ENCODE results near the gene DDX27.

Gene DDX27

GRCh38 chr20:49291200-49291599 lies 72.0 kb downstream of the DDX27 start:
- DNase-seq (ENCODE audit: low read depth): no peak

DNA sequence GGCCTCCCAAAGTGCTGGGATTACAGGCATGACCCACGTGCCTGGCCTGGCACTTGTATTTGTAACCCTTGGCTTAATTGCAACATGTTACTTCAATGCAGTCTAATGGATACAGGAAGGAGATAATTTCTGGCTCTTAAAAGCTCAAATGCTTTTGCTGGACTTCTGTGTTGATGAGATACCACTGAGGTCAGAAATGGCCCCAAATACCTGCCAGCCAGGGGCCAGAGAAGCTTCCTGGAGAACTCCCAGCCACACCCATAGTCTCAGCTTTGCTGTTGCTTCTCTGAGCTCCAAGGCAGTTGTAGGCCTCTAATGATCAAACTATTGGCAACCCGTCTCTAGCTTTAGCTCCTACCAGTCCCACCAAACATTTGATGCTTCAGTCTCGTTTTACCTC lies 72.8 kb downstream of the DDX27 start:
- no peak for DNase-seq (ENCODE audit: low read depth)

DNA sequence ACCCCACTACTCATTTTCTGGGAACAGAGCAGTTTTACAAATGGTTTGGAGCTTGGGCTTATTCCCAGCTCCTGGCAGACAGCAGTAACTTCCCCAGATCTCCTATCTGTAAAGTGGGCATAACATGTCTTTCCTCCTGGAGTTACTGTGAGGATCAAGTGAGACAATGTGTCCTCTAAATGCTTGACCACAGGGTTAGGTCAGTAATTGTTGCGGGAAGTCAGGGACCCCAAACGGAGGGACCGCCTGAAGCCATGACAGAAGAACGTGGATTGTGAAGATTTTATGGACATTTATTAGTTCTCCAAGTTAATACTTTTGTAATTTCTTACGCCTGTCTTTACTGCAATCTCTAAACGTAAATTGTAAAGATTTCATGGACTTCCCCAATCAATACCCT lies 73.9 kb downstream of the DDX27 start:
- no peak for DNase-seq (ENCODE audit: low read depth)

Data from HS-5 (cell line).